Endothelial cell of umbilical vein (primary cell): ENCODE results near the gene SLC15A5. TPM values are rescaled to one million over a fixed set of nuclear protein-coding genes. Genes with fewer than 3 reads are reported as not detected.

Source experiments
- BruUV-seq: library from RNA; stranded (reverse); fragments of 400-500 nt; replicated peaks from 2 replicates; lab custom pipeline; 2021; lab: Mats Ljungman, UMichigan
- CTCF ChIA-PET: fragments of 300-600, 350-600 bp; sonication (Branson Sonifier 250); formaldehyde crosslinking; loops from one replicate; lab custom pipeline; 2021; ENCODE audit warnings: antibody characterized with exemption, inconsistent platforms; lab: Charles Lee
- POLR2A ChIA-PET: fragments of 300-600, 350-600 bp; sonication (Branson Sonifier 250); formaldehyde crosslinking; loops from one replicate; lab custom pipeline; 2021; ENCODE audit warnings: antibody characterized with exemption, inconsistent platforms; lab: Charles Lee
- DNase-seq: peaks from one replicate; pipeline ENCODE4 v3.0.0-alpha.2; 2011; ENCODE audit warnings: low read depth, low spot score
- FAIRE-seq: peaks from 2 replicates; lab custom pipeline; 2011; peaks lifted over from hg19 to GRCh38; lab: Jason Lieb, UNC
- H2AFZ ChIP-seq: 2 replicates; pipeline ENCODE4 v1.6.0; 2012; ENCODE audit warnings: low read depth, low read length, control low read depth, inconsistent platforms
- H3K27ac ChIP-seq: 2 replicates; pipeline ENCODE4 v1.5.1; 2011; ENCODE audit warnings: low read depth, mild to moderate bottlenecking, control low read depth, low read length, moderate library complexity; ENCODE audit not compliant: insufficient read depth
- H3K27me3 ChIP-seq, 2 experiments: 2 replicates each; pipeline versions ENCODE4 v1.6.0 to v1.6.1; 2011; ENCODE audit warnings: low read length in 2 of 2, mixed read lengths in 1 of 2; ENCODE audit not compliant: control insufficient read depth in 2 of 2, insufficient read depth in 2 of 2
- H3K36me3 ChIP-seq, 2 experiments: 2 replicates in 1 of 2; 3 replicates in 1 of 2; pipeline ENCODE4 v1.5.1; 2011; ENCODE audit warnings: low read length in 2 of 2, mild to moderate bottlenecking in 1 of 2, moderate library complexity in 1 of 2; ENCODE audit not compliant: control insufficient read depth in 2 of 2, insufficient read depth in 2 of 2; ENCODE audit errors: extremely low read depth in 1 of 2
- H3K4me1 ChIP-seq: 3 replicates; pipeline ENCODE4 v1.5.1; 2011; ENCODE audit warnings: mild to moderate bottlenecking, low read length; ENCODE audit not compliant: control insufficient read depth, insufficient read depth; ENCODE audit errors: extremely low read depth
- H3K4me2 ChIP-seq: 2 replicates; pipeline ENCODE4 v1.6.1; 2011; ENCODE audit warnings: low read length, control low read depth, mixed read lengths; ENCODE audit not compliant: insufficient read depth
- H3K4me3 ChIP-seq, 3 experiments: fragments of 200-600 bp in 1 of 3; sonication (generic), shearing (Covaris generic) in 1 of 3; replicated peaks in 1 of 3; 2 replicates each; pipeline ENCODE4 v1.5.1; 2011 to 2016; ENCODE audit warnings: control low read depth in 3 of 3, low read length in 3 of 3, mild to moderate bottlenecking in 2 of 3, inconsistent platforms in 1 of 3, low read depth in 1 of 3, moderate library complexity in 1 of 3; ENCODE audit not compliant: insufficient read depth in 1 of 3
- H3K79me2 ChIP-seq: 2 replicates; pipeline ENCODE4 v1.6.0; 2012; ENCODE audit warnings: low read length, inconsistent platforms; ENCODE audit not compliant: control insufficient read depth, insufficient read depth
- H3K9ac ChIP-seq: replicated peaks from 2 replicates; pipeline ENCODE3; 2011; ENCODE audit warnings: low read length, control low read depth; ENCODE audit not compliant: insufficient read depth; ENCODE audit errors: extremely low read depth
- H3K9me1 ChIP-seq: replicated peaks from 3 replicates; pipeline ENCODE4 v1.6.0; 2011; ENCODE audit warnings: mild to moderate bottlenecking, low read length; ENCODE audit not compliant: control insufficient read depth, insufficient read depth; ENCODE audit errors: extremely low read depth
- H3K9me3 ChIP-seq: replicated peaks from 2 replicates; pipeline ENCODE4 v1.5.1; 2012; ENCODE audit warnings: low read length, inconsistent platforms; ENCODE audit not compliant: control insufficient read depth, insufficient read depth
- H4K20me1 ChIP-seq: replicated peaks from 2 replicates; pipeline ENCODE3; 2011; ENCODE audit warnings: mild to moderate bottlenecking, low read length; ENCODE audit not compliant: control insufficient read depth, insufficient read depth; ENCODE audit errors: extremely low read depth
- CTCF ChIP-seq, 2 donors: IDR thresholded peaks; 1 replicate in 1 of 2; 2 replicates in 1 of 2; pipeline ENCODE4 v1.5.1; 2011; ENCODE audit warnings: low read length in 2 of 2, mild to moderate bottlenecking in 2 of 2, moderate library complexity in 2 of 2, control low read depth in 1 of 2, inconsistent platforms in 1 of 2, low read depth in 1 of 2; ENCODE audit not compliant: insufficient read depth in 1 of 2; ENCODE audit errors: extremely low read depth in 1 of 2
- EZH2 ChIP-seq: IDR thresholded peaks from 2 replicates; pipeline ENCODE4 v1.6.1; 2012; ENCODE audit warnings: borderline replicate concordance, low read depth, mild to moderate bottlenecking, moderate library complexity, low read length, inconsistent platforms; ENCODE audit not compliant: severe bottlenecking
- FOS ChIP-seq: IDR thresholded peaks from 2 replicates; pipeline ENCODE4 v1.6.1; 2011; ENCODE audit warnings: mild to moderate bottlenecking, low read length, moderate library complexity, borderline replicate concordance; ENCODE audit not compliant: insufficient read depth
- GATA2 ChIP-seq: IDR thresholded peaks from 2 replicates; pipeline ENCODE4 v1.7.0; 2011; ENCODE audit warnings: low read depth, mild to moderate bottlenecking, moderate library complexity, mixed read lengths, low read length; ENCODE audit not compliant: insufficient read length, insufficient read depth
- JUN ChIP-seq: IDR thresholded peaks from 2 replicates; pipeline ENCODE4 v1.6.1; 2011; ENCODE audit warnings: borderline replicate concordance, low read depth; ENCODE audit not compliant: insufficient read length, insufficient read depth
- MAX ChIP-seq: IDR thresholded peaks from 2 replicates; pipeline ENCODE4 v1.6.1; 2011; ENCODE audit not compliant: insufficient read depth, insufficient read length
- MYC ChIP-seq: IDR thresholded peaks from one replicate; pipeline ENCODE4 v1.6.1; 2011; ENCODE audit warnings: mild to moderate bottlenecking, low read depth, low read length
- POLR2A ChIP-seq: IDR thresholded peaks from 2 replicates; pipeline ENCODE4 v1.6.1; 2012; ENCODE audit warnings: low read depth, mild to moderate bottlenecking, control low read depth, low read length
- POLR2AphosphoS5 ChIP-seq: IDR thresholded peaks from 2 replicates; pipeline ENCODE4 v1.6.1; 2012; ENCODE audit warnings: low read depth, mild to moderate bottlenecking, control low read depth, low read length, moderate library complexity; ENCODE audit not compliant: insufficient read depth
- dilution Hi-C: fragments of 300-500 bp; cut with MboI; formaldehyde crosslinking; loops from one replicate; pipeline ENCODE4 v1.15.0; 2019; ENCODE audit warnings: low sequenced_read_pairs; ENCODE audit not compliant: extremely low pct_ligation_motif_present
- intact Hi-C: fragments of 100-400 bp; cut with micrococcal nuclease; formaldehyde crosslinking; loops from one replicate; pipeline ENCODE4 v1.10.0; 2022
- polyA plus RNA-seq, 4 experiments: library from polyadenylated mRNA; depleted of rRNA in 3 of 4; stranded (reverse) in 3 of 4; unstranded in 1 of 4; fragments of >200 nt; gene quantifications; 2 replicates each; pipeline versions ENCODE4 v1.2.1 to v1.2.3, GENCODE V29; 2011 to 2012; ENCODE audit warnings: missing spikeins in 1 of 4
- total RNA-seq: library from RNA; stranded (reverse); gene quantifications from 2 replicates; pipeline ENCODE4 v1.2.3, GENCODE V29; 2021

The SLC15A5 gene
- total and polyA plus RNA-seq, 2 donors (not counting 3 experiments of a cell fraction or from before 2014, with no cell fraction given): not detected

- Histone ChIP-seq H3K36me3 (no peaks in the 10 kb centered on the region), H3K27ac (no peak overlapping the region), H3K9ac (no peak overlapping the region), H4K20me1 (no peaks in the 10 kb centered on the region), H3K4me1 (no peaks in the 10 kb centered on the region), H2AFZ (no peak overlapping the region), H3K27me3 (no peaks in the 10 kb centered on the region), H3K4me3 (no peak overlapping the region), H3K79me2 (no peaks in the 10 kb centered on the region), H3K4me2 (no peak overlapping the region), H3K9me1 (no peaks in the 10 kb centered on the region), H3K9me3 (no peaks in the 10 kb centered on the region)
- dilution Hi-C loops: no loop called here
- FAIRE-seq (no peak), DNase-seq (no peak)
- intact Hi-C loops: no loop called here
- TF ChIP-seq FOS (no peak), MAX (no peak), POLR2AphosphoS5 (no peak), CTCF (IDR thresholded peaks at IDR 0.05; ENCODE audit: extremely low read depth in 1 of 2, insufficient read depth in 1 of 2, low read depth in 1 of 2, low read length in 2 of 2) (no peak), JUN (no peak), EZH2 (no peak), MYC (no peak), GATA2 (no peak), POLR2A (no peak)
- ChIA-PET CTCF (no interaction called here), POLR2A (no interaction called here)
- no TSS peak for BruUV-seq
Observed at GRCh38 chr12:16229676-16230075, 47.8 kb downstream of the SLC15A5 start.
